H1 (cell line): Measurements from ENCODE around the gene HERC3. TPM values are rescaled to one million over a fixed set of nuclear protein-coding genes. Genes with fewer than 3 reads are reported as not detected.

Source experiments
- ASH2L ChIP-seq: fragments of 200-600, 300-600 bp; sonication (generic); IDR thresholded peaks from one replicate; pipeline ENCODE4 v1.7.1; 2017; ENCODE audit warnings: low read length
- CEBPB ChIP-seq: IDR thresholded peaks from 2 replicates; pipeline ENCODE4 v1.6.1; 2012; ENCODE audit warnings: low read depth, low read length
- FOSL1 ChIP-seq: IDR thresholded peaks from 2 replicates; pipeline ENCODE4 v1.6.1; 2011; ENCODE audit warnings: mild to moderate bottlenecking, low read depth, low read length, moderate library complexity; ENCODE audit not compliant: insufficient read depth
- GABPA ChIP-seq: IDR thresholded peaks from 2 replicates; pipeline ENCODE4 v1.6.1; 2011; ENCODE audit warnings: mild to moderate bottlenecking, low read length, moderate library complexity, borderline replicate concordance; ENCODE audit not compliant: insufficient read depth
- TAF1 ChIP-seq: IDR thresholded peaks from 2 replicates; pipeline ENCODE4 v1.6.1; 2011; ENCODE audit warnings: mild to moderate bottlenecking, low read depth, low read length
- polyA plus RNA-seq, 7 experiments: library from polyadenylated mRNA; depleted of rRNA in 3 of 7; stranded (reverse) in 5 of 7; unstranded in 2 of 7; fragments of >200 nt in 5 of 7; fragments of 200-250 nt in 2 of 7; gene quantifications; 1 replicate in 5 of 7; 2 replicates in 1 of 7; 4 replicates in 1 of 7; pipeline versions ENCODE4 v1.2.1 to v1.2.3, GENCODE V29; 2011 to 2013; ENCODE audit warnings: missing spikeins in 2 of 7, mixed read lengths in 2 of 7
- total RNA-seq: library from RNA; stranded (reverse); fragmentation: NEBNext Ultra II Directional; extraction: Animal tissue kit (Norgen Biotek cat#: 25700); gene quantifications from 2 replicates; pipeline ENCODE4 v1.2.1, GENCODE V29; 2021

The HERC3 gene
- total and polyA plus RNA-seq, 2 of the 8 experiments (the other 6 are each of a cell fraction or from before 2014, with no cell fraction given) = 1.4 to 5.7 TPM

DNA sequence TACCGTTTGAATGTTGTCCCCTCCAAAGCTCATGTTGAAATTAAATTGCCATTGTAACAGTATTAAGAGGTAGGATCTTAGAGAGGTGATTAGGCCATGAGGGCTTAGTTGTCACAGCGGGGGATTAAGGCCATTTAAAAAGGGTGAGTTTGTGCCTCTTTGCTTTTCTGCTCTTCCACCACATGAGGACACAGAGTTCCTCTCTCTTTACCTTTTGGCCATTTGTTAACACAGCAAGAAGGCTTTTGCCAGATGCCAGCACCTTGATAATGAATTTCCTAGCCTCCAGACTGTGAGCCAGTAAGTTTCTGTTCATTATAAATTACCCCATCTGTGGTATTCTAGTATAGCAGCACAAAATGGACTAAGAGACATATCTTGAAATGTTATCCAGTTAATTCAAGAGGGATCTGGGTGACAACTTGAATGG is 7.8 kb upstream of the HERC3 start (continued):
- TF ChIP-seq CEBPB (no peak), GABPA (no peak), FOSL1 (no peak), ASH2L (no peak), TAF1 (no peak)
